H1 (cell line): ENCODE data around the gene ZNF805. TPM values are rescaled to one million over a fixed set of nuclear protein-coding genes. Genes with fewer than 3 reads are reported as not detected.

Experiments
- CTCF ChIA-PET: fragments of 300-600 bp; sonication (Branson Sonifier 250); formaldehyde crosslinking; loops from one replicate; lab custom pipeline; 2021; ENCODE audit not compliant: partially characterized antibody; lab: Charles Lee
- POLR2A ChIA-PET: fragments of 300-600 bp; sonication (Branson Sonifier 250); formaldehyde crosslinking; loops from one replicate; lab custom pipeline; 2021; ENCODE audit warnings: inconsistent platforms; ENCODE audit not compliant: partially characterized antibody; lab: Charles Lee
- DNase-seq, 2 experiments: peaks; one replicate each; pipeline versions ENCODE4 v3.0.0 to v3.0.0-alpha.2; 2010 to 2022; ENCODE audit warnings: low spot score in 2 of 2, low read depth in 1 of 2, mixed read lengths in 1 of 2
- FAIRE-seq: peaks from 2 replicates; lab custom pipeline; 2011; peaks lifted over from hg19 to GRCh38; lab: Jason Lieb, UNC
- H2AFZ ChIP-seq: 2 replicates; pipeline ENCODE4 v1.8.1; 2012; ENCODE audit warnings: low read length, inconsistent platforms
- H2AK5ac ChIP-seq: 2 replicates; pipeline ENCODE4 v1.6.1; 2013; ENCODE audit warnings: low read depth, low read length
- H2BK120ac ChIP-seq: replicated peaks from 2 replicates; pipeline ENCODE3; 2013; ENCODE audit warnings: low read depth, low read length, inconsistent platforms
- H2BK12ac ChIP-seq: 2 replicates; pipeline ENCODE4 v1.6.1; 2013; ENCODE audit warnings: low read depth, low read length
- H2BK15ac ChIP-seq: 2 replicates; pipeline ENCODE4 v1.6.1; 2013; ENCODE audit warnings: low read length
- H2BK20ac ChIP-seq: 2 replicates; pipeline ENCODE4 v1.6.1; 2013; ENCODE audit warnings: low read length
- H2BK5ac ChIP-seq: 2 replicates; pipeline ENCODE4 v1.6.1; 2013; ENCODE audit warnings: low read depth, low read length
- H3K14ac ChIP-seq: 2 replicates; pipeline ENCODE4 v1.6.1; 2013; ENCODE audit warnings: inconsistent platforms; ENCODE audit not compliant: insufficient read length
- H3K18ac ChIP-seq: 2 replicates; pipeline ENCODE4 v1.6.1; 2013; ENCODE audit warnings: low read length; ENCODE audit errors: extremely low read depth
- H3K23ac ChIP-seq: 2 replicates; pipeline ENCODE4 v1.6.1; 2013; ENCODE audit warnings: inconsistent platforms; ENCODE audit not compliant: insufficient read length
- H3K23me2 ChIP-seq: 2 replicates; pipeline ENCODE4 v1.6.1; 2013; ENCODE audit warnings: low read depth, low read length
- H3K27ac ChIP-seq: 2 replicates; pipeline ENCODE4 v1.6.1; 2011; ENCODE audit warnings: low read depth, low read length, inconsistent platforms
- H3K27me3 ChIP-seq, 4 experiments: replicated peaks in 1 of 4; 1 replicate in 1 of 4; 2 replicates in 3 of 4; pipeline versions ENCODE4 v1.6.1 to v1.8.1; 2011 to 2013; ENCODE audit warnings: low read length in 3 of 4, mild to moderate bottlenecking in 3 of 4, inconsistent platforms in 2 of 4, mixed read lengths in 2 of 4, moderate library complexity in 1 of 4; ENCODE audit not compliant: control insufficient read depth in 3 of 4, insufficient read depth in 3 of 4; ENCODE audit errors: extremely low read depth in 1 of 4
- H3K36me3 ChIP-seq, 4 experiments: 2 replicates each; pipeline versions ENCODE4 v1.6.1 to v1.8.1; 2011 to 2013; ENCODE audit warnings: mild to moderate bottlenecking in 4 of 4, low read length in 3 of 4, moderate library complexity in 2 of 4, control low read depth in 1 of 4, inconsistent platforms in 1 of 4; ENCODE audit not compliant: insufficient read depth in 4 of 4, control insufficient read depth in 2 of 4
- H3K4ac ChIP-seq: replicated peaks from 2 replicates; pipeline ENCODE3; 2013; ENCODE audit warnings: low read length, low read depth, mixed read lengths, inconsistent platforms; ENCODE audit not compliant: insufficient read length
- H3K4me1 ChIP-seq, 4 experiments: replicated peaks in 1 of 4; 1 replicate in 1 of 4; 2 replicates in 3 of 4; pipeline versions ENCODE4 v1.6.1 to v1.8.1; 2011 to 2013; ENCODE audit warnings: low read length in 3 of 4, inconsistent platforms in 2 of 4, mixed read lengths in 1 of 4; ENCODE audit not compliant: insufficient read depth in 4 of 4, control insufficient read depth in 3 of 4
- H3K4me2 ChIP-seq, 2 experiments: 2 replicates each; pipeline versions ENCODE4 v1.6.1 to v1.8.1; 2011 to 2013; ENCODE audit warnings: low read depth in 2 of 2, low read length in 2 of 2, control low read depth in 1 of 2, inconsistent platforms in 1 of 2, mild to moderate bottlenecking in 1 of 2; ENCODE audit not compliant: insufficient read depth in 1 of 2
- H3K4me3 ChIP-seq, 4 experiments: fragments of 200-600, 300-600 bp in 1 of 4; sonication (generic), shearing (Covaris generic), sonication (Bioruptor Twin) in 1 of 4; 2 replicates each; pipeline versions ENCODE4 v1.5.1 to v1.8.1; 2011 to 2016; ENCODE audit warnings: low read length in 4 of 4, low read depth in 3 of 4, control low read depth in 2 of 4, inconsistent platforms in 2 of 4, mild to moderate bottlenecking in 2 of 4, mixed read lengths in 1 of 4, moderate library complexity in 1 of 4; ENCODE audit not compliant: insufficient read depth in 2 of 4; ENCODE audit errors: extremely low read depth in 1 of 4
- H3K56ac ChIP-seq: replicated peaks from 2 replicates; pipeline ENCODE3; 2013; ENCODE audit warnings: low read depth, mild to moderate bottlenecking, mixed read lengths, low read length, inconsistent platforms; ENCODE audit not compliant: insufficient read length
- H3K79me1 ChIP-seq: 2 replicates; pipeline ENCODE4 v1.6.1; 2013; ENCODE audit warnings: low read depth, low read length, control low read depth
- H3K79me2 ChIP-seq, 2 experiments: 2 replicates each; pipeline versions ENCODE4 v1.6.1 to v1.8.1; 2012 to 2013; ENCODE audit warnings: low read length in 2 of 2, mild to moderate bottlenecking in 2 of 2, inconsistent platforms in 1 of 2; ENCODE audit not compliant: insufficient read depth in 2 of 2, control insufficient read depth in 1 of 2
- H3K9ac ChIP-seq, 4 experiments: replicated peaks in 1 of 4; 1 replicate in 1 of 4; 2 replicates in 3 of 4; pipeline versions ENCODE4 v1.6.1 to v1.8.1; 2011 to 2013; ENCODE audit warnings: low read depth in 3 of 4, low read length in 3 of 4, control low read depth in 2 of 4, mild to moderate bottlenecking in 2 of 4, moderate library complexity in 2 of 4, inconsistent platforms in 1 of 4; ENCODE audit errors: extremely low read depth in 1 of 4
- H3K9me3 ChIP-seq, 2 experiments: 2 replicates each; pipeline versions ENCODE4 v1.6.1 to v1.8.1; 2012 to 2013; ENCODE audit warnings: mild to moderate bottlenecking in 2 of 2, moderate library complexity in 2 of 2, control low read depth in 1 of 2, inconsistent platforms in 1 of 2, low read depth in 1 of 2, low read length in 1 of 2, mixed read lengths in 1 of 2; ENCODE audit not compliant: insufficient read depth in 2 of 2
- H4K20me1 ChIP-seq, 2 experiments: replicated peaks in 1 of 2; 2 replicates each; pipeline versions ENCODE3 to v1.8.1; 2011 to 2013; ENCODE audit warnings: inconsistent platforms in 2 of 2, low read length in 2 of 2, mild to moderate bottlenecking in 1 of 2; ENCODE audit not compliant: insufficient read depth in 2 of 2, control insufficient read depth in 1 of 2
- H4K5ac ChIP-seq: 2 replicates; pipeline ENCODE4 v1.6.1; 2013; ENCODE audit warnings: low read length, low read depth, mixed read lengths, inconsistent platforms; ENCODE audit not compliant: insufficient read length
- H4K8ac ChIP-seq: 2 replicates; pipeline ENCODE4 v1.8.0; 2013; ENCODE audit warnings: mild to moderate bottlenecking, moderate library complexity, low read length, inconsistent platforms; ENCODE audit not compliant: insufficient read depth; ENCODE audit errors: extremely low read depth
- H4K91ac ChIP-seq: replicated peaks from 2 replicates; pipeline ENCODE3; 2013; ENCODE audit warnings: low read length, mixed read lengths, inconsistent platforms; ENCODE audit not compliant: insufficient read length
- CTBP2 ChIP-seq: IDR thresholded peaks from 2 replicates; pipeline ENCODE4 v1.7.0; 2011; ENCODE audit warnings: borderline replicate concordance, mild to moderate bottlenecking, moderate library complexity, mixed read lengths, low read length; ENCODE audit not compliant: insufficient read depth, insufficient read length
- PHF8 ChIP-seq: fragments of 200-600 bp; sonication (generic); conservative IDR thresholded peaks from 2 replicates; pipeline ENCODE4 v1.7.1; 2012; ENCODE audit warnings: low read depth, mild to moderate bottlenecking, inconsistent platforms, low read length, moderate library complexity
- POLR2AphosphoS5 ChIP-seq: IDR thresholded peaks from 2 replicates; pipeline ENCODE4 v1.6.1; 2011; ENCODE audit warnings: low read depth, low read length
- RAD21 ChIP-seq, 2 experiments: IDR thresholded peaks in 1 of 2; conservative IDR thresholded peaks in 1 of 2; 2 replicates each; pipeline ENCODE4 v1.6.1; 2011; ENCODE audit warnings: low read depth in 2 of 2, low read length in 2 of 2, improper control_type of control experiment in 1 of 2, inconsistent platforms in 1 of 2, mild to moderate bottlenecking in 1 of 2, moderate library complexity in 1 of 2
- SIN3A ChIP-seq, 2 experiments: IDR thresholded peaks in 1 of 2; conservative IDR thresholded peaks in 1 of 2; 2 replicates each; pipeline ENCODE4 v1.6.1; 2011 to 2012; ENCODE audit warnings: low read length in 2 of 2, improper control_type of control experiment in 1 of 2, low read depth in 1 of 2, mild to moderate bottlenecking in 1 of 2
- SP4 ChIP-seq: IDR thresholded peaks from 2 replicates; pipeline ENCODE4 v1.6.1; 2012; ENCODE audit warnings: low read length, inconsistent platforms
- WGBS, 2 experiments: shearing (Covaris generic) in 1 of 2; methylation state at CpG; one replicate each; pipeline versions ENCODE4 v1.1.6 to v1.1.7; 2013 to 2015; ENCODE audit warnings: low lambda C conversion rate in 2 of 2, mixed read lengths in 2 of 2, inconsistent platforms in 1 of 2, low coverage in 1 of 2, missing lambda C conversion rate in 1 of 2; ENCODE audit not compliant: insufficient replicate concordance in 2 of 2, insufficient coverage in 1 of 2, insufficient read length in 1 of 2; ENCODE audit errors: extremely low coverage in 1 of 2, missing lambda C conversion rate in 1 of 2; 5-methylcytosine and 5-hydroxymethylcytosine counted together
- polyA plus RNA-seq, 7 experiments: library from polyadenylated mRNA; depleted of rRNA in 3 of 7; stranded (reverse) in 5 of 7; unstranded in 2 of 7; fragments of >200 nt in 5 of 7; fragments of 200-250 nt in 2 of 7; gene quantifications; 1 replicate in 5 of 7; 2 replicates in 1 of 7; 4 replicates in 1 of 7; pipeline versions ENCODE4 v1.2.1 to v1.2.3, GENCODE V29; 2011 to 2013; ENCODE audit warnings: missing spikeins in 2 of 7, mixed read lengths in 2 of 7
- total RNA-seq: library from RNA; stranded (reverse); fragmentation: NEBNext Ultra II Directional; extraction: Animal tissue kit (Norgen Biotek cat#: 25700); gene quantifications from 2 replicates; pipeline ENCODE4 v1.2.1, GENCODE V29; 2021
- TF ChIP-seq, protein P1 (sequence below), 3 experiments: IDR thresholded peaks; 1 replicate in 2 of 3; 2 replicates in 1 of 3; pipeline versions ENCODE4 v1.5.1 to v1.6.1; 2011; ENCODE audit warnings: low read length in 3 of 3, mild to moderate bottlenecking in 3 of 3, inconsistent platforms in 2 of 3, low read depth in 1 of 3, moderate library complexity in 1 of 3; ENCODE audit not compliant: insufficient read depth in 1 of 3; ENCODE audit errors: control extremely low read depth in 1 of 3

The ZNF805 gene
- total and polyA plus RNA-seq, 2 of the 8 experiments (the other 6 are each of a cell fraction or from before 2014, with no cell fraction given), result 2.3 to 14.8 TPM

DNA sequence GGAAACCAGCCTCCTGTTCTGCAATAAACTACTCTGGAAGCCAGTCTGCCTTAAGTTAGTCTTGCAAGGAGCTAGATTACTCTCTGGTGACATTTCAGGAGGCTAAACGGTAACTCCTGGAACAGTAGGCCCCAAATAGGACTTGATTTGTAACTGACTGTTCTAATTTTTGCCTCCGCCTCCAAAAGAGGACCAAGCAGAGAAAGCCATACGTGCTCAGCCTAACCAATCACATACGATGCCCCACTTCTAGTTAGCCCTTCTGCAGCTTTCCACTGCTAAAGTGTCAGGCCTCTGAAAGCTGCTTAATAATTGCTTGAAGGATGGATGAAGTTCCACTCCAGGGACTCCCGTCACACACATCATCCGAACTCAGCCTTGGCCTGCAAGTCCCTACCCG is 744 bp downstream of the ZNF805 start:
- Histone ChIP-seq H3K56ac (no peak overlapping the region), H3K27me3 (no peaks in the 10 kb centered on the region), H2AK5ac (no peak overlapping the region), H3K4me3 (peak overlapping the region; percentile 95 to 98 (median 96)), H2BK15ac (no peak overlapping the region), H3K23me2 (peaks cover 8% of the 10 kb centered on the region), H3K9ac (peak overlapping the region; percentile 84 to 91 (median 87)), H2BK12ac (no peak overlapping the region), H3K14ac (no peak overlapping the region), H4K8ac (no peak overlapping the region), H3K23ac (no peak overlapping the region), H3K79me1 (peaks cover 10% of the 10 kb centered on the region; the same call in 1 of the 2 replicates), H3K36me3 (peaks cover 4 to 16% (median 12%) of the 10 kb centered on the region in 4 experiments; a peak in 7 of 8 replicates), H2BK120ac (no peak overlapping the region), H3K4ac (peak overlapping the region; percentile 95), H3K27ac (peak overlapping the region; percentile 73; the same call in 1 of the 2 replicates), H3K79me2 (peaks cover 4 to 30% of the 10 kb centered on the region in 2 experiments), H3K4me2 (peak overlapping the region; percentile 87 to 89), H4K5ac (no peak overlapping the region), H2AFZ (peak overlapping the region; percentile 82; the same call in 1 of the 2 replicates), H4K20me1 (no peaks in the 10 kb centered on the region), H2BK20ac (no peak overlapping the region), H2BK5ac (no peak overlapping the region), H3K9me3 (no peaks in the 10 kb centered on the region), H4K91ac (no peak overlapping the region), H3K4me1 (peaks cover 0 to 4% (median 2%) of the 10 kb centered on the region in 4 experiments; a peak in 2 of 7 replicates), H3K18ac (no peak overlapping the region)
- WGBS, 2 experiments, result 45% methylated on average over 7 of the region's 7 CpGs; no CpG with 5 or more reads in 1 of the 2 experiments
- CTCF ChIA-PET, result interaction anchor here (0.7 kb wide), 1 partner anchor 989 kb away, joined by 4 read pairs; no protein-coding TSS in a partner anchor
- TF ChIP-seq POLR2AphosphoS5 (no peak), CTBP2 (no peak), SP4 (no peak), SIN3A (conservative IDR thresholded peaks at IDR 0.05 in 1 of 2, IDR thresholded peaks at IDR 0.05 in 1 of 2; ENCODE audit: low read depth in 1 of 2, low read length in 2 of 2) (no peak), RAD21 (IDR thresholded peaks at IDR 0.05 in 1 of 2, conservative IDR thresholded peaks at IDR 0.05 in 1 of 2; ENCODE audit: low read depth in 2 of 2, low read length in 2 of 2) (no peak), PHF8 (no peak)
- TF ChIP-seq, protein P1, sequence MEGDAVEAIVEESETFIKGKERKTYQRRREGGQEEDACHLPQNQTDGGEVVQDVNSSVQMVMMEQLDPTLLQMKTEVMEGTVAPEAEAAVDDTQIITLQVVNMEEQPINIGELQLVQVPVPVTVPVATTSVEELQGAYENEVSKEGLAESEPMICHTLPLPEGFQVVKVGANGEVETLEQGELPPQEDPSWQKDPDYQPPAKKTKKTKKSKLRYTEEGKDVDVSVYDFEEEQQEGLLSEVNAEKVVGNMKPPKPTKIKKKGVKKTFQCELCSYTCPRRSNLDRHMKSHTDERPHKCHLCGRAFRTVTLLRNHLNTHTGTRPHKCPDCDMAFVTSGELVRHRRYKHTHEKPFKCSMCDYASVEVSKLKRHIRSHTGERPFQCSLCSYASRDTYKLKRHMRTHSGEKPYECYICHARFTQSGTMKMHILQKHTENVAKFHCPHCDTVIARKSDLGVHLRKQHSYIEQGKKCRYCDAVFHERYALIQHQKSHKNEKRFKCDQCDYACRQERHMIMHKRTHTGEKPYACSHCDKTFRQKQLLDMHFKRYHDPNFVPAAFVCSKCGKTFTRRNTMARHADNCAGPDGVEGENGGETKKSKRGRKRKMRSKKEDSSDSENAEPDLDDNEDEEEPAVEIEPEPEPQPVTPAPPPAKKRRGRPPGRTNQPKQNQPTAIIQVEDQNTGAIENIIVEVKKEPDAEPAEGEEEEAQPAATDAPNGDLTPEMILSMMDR (IDR thresholded peaks at IDR 0.05; ENCODE audit: control extremely low read depth in 1 of 3, insufficient read depth in 1 of 3, low read depth in 1 of 3, low read length in 3 of 3), result no peak
- DNase-seq (no peak), FAIRE-seq (no peak)
- POLR2A ChIA-PET, result interaction anchor here (0.7 to 2.2 kb wide), 5 partner anchors 11 to 610 kb away, joined by 3 to 11 read pairs (median 6); partner anchors contain the start of gene AURKC
